Activated naive CD4-positive, alpha-beta T cell treated with anti-CD3 and anti-CD28 coated beads for 36 hours (primary cell): ENCODE results near the gene MEF2B. TPM values are rescaled to one million over a fixed set of nuclear protein-coding genes. Genes with fewer than 3 reads are reported as not detected.
"Not testable (repeated sequence)": the region's sequence is repeated elsewhere in the genome, so short reads cannot be mapped to it uniquely, and the experiment has no call there.

Source experiments
- CTCF ChIA-PET: fragments of 350-600 bp; sonication (Branson Sonifier 250); formaldehyde crosslinking; loops from one replicate; lab custom pipeline; 2021; ENCODE audit warnings: antibody characterized with exemption; lab: Charles Lee
- DNase-seq: peaks from one replicate; pipeline ENCODE4 v3.0.0-alpha.2; 2020
- H3K27ac Mint-ChIP-seq: one replicate; pipeline ENCODE4 v1.8.0; 2021; ENCODE audit warnings: mild to moderate bottlenecking, mixed read lengths
- H3K27me3 Mint-ChIP-seq: one replicate; pipeline ENCODE4 v1.8.0; 2021; ENCODE audit warnings: low read depth, mixed read lengths
- H3K36me3 Mint-ChIP-seq: one replicate; pipeline ENCODE4 v1.8.0; 2021; ENCODE audit warnings: low read depth, mixed read lengths
- H3K4me1 Mint-ChIP-seq: one replicate; pipeline ENCODE4 v1.8.0; 2021; ENCODE audit warnings: low read depth, mixed read lengths
- H3K4me3 Mint-ChIP-seq: one replicate; pipeline ENCODE4 v1.8.0; 2021; ENCODE audit warnings: mild to moderate bottlenecking, moderate library complexity, mixed read lengths
- H3K9me3 Mint-ChIP-seq: one replicate; pipeline ENCODE4 v1.8.0; 2021; ENCODE audit warnings: mixed read lengths
- intact Hi-C: fragments of 100-400 bp; cut with micrococcal nuclease; formaldehyde crosslinking; loops from one replicate; pipeline ENCODE4 v1.15.1; 2023
- total RNA-seq, 2 experiments: library from RNA; stranded (reverse); gene quantifications; one replicate each; pipeline ENCODE4 v1.2.3, GENCODE V29; 2021

Gene MEF2B
- total RNA-seq, 2 experiments from 2014 or later: 3.1 to 4.6 TPM

- DNase-seq: no peak
- H3K27ac Mint-ChIP-seq: no peak overlapping the region
- H3K9me3 Mint-ChIP-seq: no peaks in the 10 kb centered on the region
- no peaks in the 10 kb centered on the region for H3K36me3 Mint-ChIP-seq
- CTCF ChIA-PET: interaction anchor here (1.2 to 3.3 kb wide), 6 partner anchors 9 to 95 kb away, joined by 3 to 27 read pairs (median 6); no protein-coding TSS in a partner anchor
- intact Hi-C loops: loop anchor here (2.0 kb wide), 2 partner anchors 213 to 495 kb away; partner anchors contain the start of gene GMIP
- H3K4me3 Mint-ChIP-seq: no peak overlapping the region
- no peaks in the 10 kb centered on the region for H3K4me1 Mint-ChIP-seq
- no peaks in the 10 kb centered on the region for H3K27me3 Mint-ChIP-seq
Observed at GRCh38 chr19:19147344-19147743, 22.7 kb downstream of the MEF2B start.

DNA sequence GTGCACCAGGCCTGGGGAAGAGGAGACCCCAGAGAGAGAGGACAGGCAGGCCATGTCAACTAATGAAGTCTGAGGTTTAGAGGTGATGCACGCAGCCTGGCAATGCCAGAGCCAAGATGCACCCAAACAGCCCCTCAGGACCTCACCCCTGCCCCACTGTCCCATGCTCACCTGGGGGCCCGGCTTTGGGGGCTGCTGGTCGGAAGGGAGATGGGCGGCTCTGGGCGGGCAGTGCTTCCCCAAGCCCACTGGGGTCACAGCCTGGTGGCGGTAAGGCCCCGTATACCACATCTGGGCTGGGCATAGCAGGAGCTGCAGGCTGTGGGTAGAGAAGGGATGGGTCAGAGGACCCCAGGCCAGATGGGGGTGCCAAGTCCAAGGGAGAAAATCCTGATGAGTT, 23.2 kb downstream of the MEF2B start:
- Mint-ChIP-seq H3K36me3 (no peaks in the 10 kb centered on the region), H3K4me3 (no peak overlapping the region), H3K9me3 (no peaks in the 10 kb centered on the region), H3K4me1 (no peaks in the 10 kb centered on the region), H3K27me3 (no peaks in the 10 kb centered on the region), H3K27ac (no peak overlapping the region)
- intact Hi-C loops: loop anchor here (1.0 to 2.0 kb wide), 5 partner anchors 28 to 496 kb away; partner anchors contain the start of gene GMIP
- CTCF ChIA-PET: interaction anchor here (0.5 to 3.3 kb wide), 7 partner anchors 10 to 215 kb away, joined by 4 to 27 read pairs (median 7); no protein-coding TSS in a partner anchor
- no peak for DNase-seq

- Mint-ChIP-seq H3K9me3 (no peaks in the 10 kb centered on the region), H3K36me3 (no peaks in the 10 kb centered on the region), H3K4me1 (no peaks in the 10 kb centered on the region), H3K27me3 (no peaks in the 10 kb centered on the region), H3K27ac (no peak overlapping the region), H3K4me3 (no peak overlapping the region)
- intact Hi-C loops: loop anchor here (1.0 to 2.0 kb wide), 5 partner anchors 29 to 497 kb away; partner anchors contain the start of gene GMIP
- DNase-seq: peak; percentile 92
- CTCF ChIA-PET: interaction anchor here (0.5 to 3.3 kb wide), 19 partner anchors 8 to 366 kb away, joined by 3 to 27 read pairs (median 4); no protein-coding TSS in a partner anchor
Observed at GRCh38 chr19:19145684-19146608, 24.1 kb downstream of the MEF2B start.

DNA sequence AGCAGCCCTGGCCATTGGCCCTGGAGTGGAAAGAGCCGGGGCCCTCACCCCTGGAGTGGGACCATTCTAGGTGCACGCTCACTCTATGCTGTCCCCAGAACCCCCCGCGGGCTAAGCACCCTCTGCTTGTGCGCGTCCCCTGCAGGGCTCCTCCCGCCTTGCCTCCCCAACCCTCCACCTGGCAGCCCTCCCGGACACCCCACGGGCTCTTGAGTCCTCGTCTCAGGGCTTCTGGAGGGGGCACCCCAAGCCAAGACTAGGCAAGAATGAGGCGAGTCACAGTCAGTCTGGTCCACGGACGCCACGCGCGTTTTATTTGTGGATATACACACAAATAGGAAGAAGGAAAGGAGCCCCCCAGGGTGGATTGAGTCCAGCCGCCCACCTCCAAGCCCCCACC, 24.8 kb downstream of the MEF2B start:
- no peak overlapping the region for H3K4me3 Mint-ChIP-seq
- H3K27me3 Mint-ChIP-seq: no peaks in the 10 kb centered on the region
- H3K9me3 Mint-ChIP-seq: no peaks in the 10 kb centered on the region
- DNase-seq: no peak
- H3K36me3 Mint-ChIP-seq: no peaks in the 10 kb centered on the region
- H3K27ac Mint-ChIP-seq: no peak overlapping the region
- H3K4me1 Mint-ChIP-seq: no peaks in the 10 kb centered on the region
- intact Hi-C loops: no loop called here
- CTCF ChIA-PET: interaction anchor here (0.6 to 3.3 kb wide), 16 partner anchors 9 to 366 kb away, joined by 3 to 27 read pairs (median 4); no protein-coding TSS in a partner anchor

DNA sequence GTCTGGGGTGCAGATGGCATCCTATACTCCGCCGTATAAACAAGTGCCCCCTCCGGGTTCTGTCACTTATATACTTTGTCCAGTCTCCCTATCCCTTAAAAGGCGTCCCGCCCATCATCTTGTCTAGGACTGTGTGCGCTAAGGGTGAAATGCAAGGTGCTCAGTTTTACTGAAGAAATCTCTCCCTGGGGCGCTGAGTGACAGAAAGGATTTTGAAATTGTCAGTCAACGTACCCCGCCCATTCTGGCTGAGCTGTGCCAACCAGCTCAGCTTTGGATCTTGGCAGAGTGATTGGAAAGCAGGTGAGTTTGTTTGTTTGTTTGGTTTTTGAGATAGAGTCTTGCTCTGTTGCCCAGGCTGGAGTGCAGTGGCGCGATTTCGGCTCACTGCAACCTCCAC, 27.7 kb downstream of the MEF2B start:
- CTCF ChIA-PET: interaction anchor here (0.6 to 2.6 kb wide), 4 partner anchors 10 to 33 kb away, joined by 3 to 8 read pairs (median 3); no protein-coding TSS in a partner anchor
- DNase-seq: no peak

GRCh38 chr19:19140476-19140875, 29.6 kb downstream of the MEF2B start:
- no peaks in the 10 kb centered on the region for H3K9me3 Mint-ChIP-seq
- no peak for DNase-seq
- H3K27me3 Mint-ChIP-seq: no peaks in the 10 kb centered on the region
- intact Hi-C loops: no loop called here
- no peak overlapping the region for H3K27ac Mint-ChIP-seq
- H3K4me3 Mint-ChIP-seq: no peak overlapping the region
- H3K36me3 Mint-ChIP-seq: no peaks in the 10 kb centered on the region
- CTCF ChIA-PET: interaction anchor here (0.9 to 2.6 kb wide), 4 partner anchors 30 to 695 kb away, joined by 3 to 9 read pairs (median 6); no protein-coding TSS in a partner anchor
- H3K4me1 Mint-ChIP-seq: peaks cover 23% of the 10 kb centered on the region

More for the DNA sequence above, 27.7 kb downstream of the MEF2B start:
- Mint-ChIP-seq H3K4me1 (peaks cover 17% of the 10 kb centered on the region), H3K4me3 (no peak overlapping the region), H3K36me3 (no peaks in the 10 kb centered on the region), H3K27ac (no peak overlapping the region), H3K9me3 (no peaks in the 10 kb centered on the region), H3K27me3 (no peaks in the 10 kb centered on the region)
- intact Hi-C loops: no loop called here

DNA sequence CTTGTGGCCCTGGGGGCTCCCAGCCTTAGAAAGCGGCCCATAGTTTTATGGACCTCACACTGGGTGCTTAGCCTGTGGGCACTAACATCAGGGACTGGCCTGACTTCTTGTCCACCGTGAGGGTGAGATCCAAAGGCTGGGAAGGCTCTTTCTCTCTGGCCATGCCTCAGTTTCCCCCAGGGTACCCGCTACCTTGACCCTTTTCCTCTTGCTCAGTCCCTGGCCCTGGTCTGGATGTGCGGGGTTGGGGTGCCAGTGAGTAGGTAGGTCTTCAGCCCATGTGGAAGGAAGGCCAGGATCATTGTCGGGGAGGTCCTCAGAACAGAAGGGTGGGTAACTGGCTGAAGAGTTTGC, 30.2 kb downstream of the MEF2B start:
- H3K4me3 Mint-ChIP-seq: no peak overlapping the region
- H3K27me3 Mint-ChIP-seq: no peaks in the 10 kb centered on the region
- H3K4me1 Mint-ChIP-seq: peaks cover 27% of the 10 kb centered on the region
- H3K27ac Mint-ChIP-seq: no peak overlapping the region
- CTCF ChIA-PET: interaction anchor here (0.6 to 2.6 kb wide), 5 partner anchors 27 to 689 kb away, joined by 3 to 9 read pairs (median 4); no protein-coding TSS in a partner anchor
- no peaks in the 10 kb centered on the region for H3K36me3 Mint-ChIP-seq
- H3K9me3 Mint-ChIP-seq: no peaks in the 10 kb centered on the region
- no peak for DNase-seq
- intact Hi-C loops: loop anchor here (1.0 to 5.0 kb wide), 4 partner anchors 77 to 225 kb away; partner anchors contain the start of genes ARMC6, SLC25A42 and SUGP2

DNA sequence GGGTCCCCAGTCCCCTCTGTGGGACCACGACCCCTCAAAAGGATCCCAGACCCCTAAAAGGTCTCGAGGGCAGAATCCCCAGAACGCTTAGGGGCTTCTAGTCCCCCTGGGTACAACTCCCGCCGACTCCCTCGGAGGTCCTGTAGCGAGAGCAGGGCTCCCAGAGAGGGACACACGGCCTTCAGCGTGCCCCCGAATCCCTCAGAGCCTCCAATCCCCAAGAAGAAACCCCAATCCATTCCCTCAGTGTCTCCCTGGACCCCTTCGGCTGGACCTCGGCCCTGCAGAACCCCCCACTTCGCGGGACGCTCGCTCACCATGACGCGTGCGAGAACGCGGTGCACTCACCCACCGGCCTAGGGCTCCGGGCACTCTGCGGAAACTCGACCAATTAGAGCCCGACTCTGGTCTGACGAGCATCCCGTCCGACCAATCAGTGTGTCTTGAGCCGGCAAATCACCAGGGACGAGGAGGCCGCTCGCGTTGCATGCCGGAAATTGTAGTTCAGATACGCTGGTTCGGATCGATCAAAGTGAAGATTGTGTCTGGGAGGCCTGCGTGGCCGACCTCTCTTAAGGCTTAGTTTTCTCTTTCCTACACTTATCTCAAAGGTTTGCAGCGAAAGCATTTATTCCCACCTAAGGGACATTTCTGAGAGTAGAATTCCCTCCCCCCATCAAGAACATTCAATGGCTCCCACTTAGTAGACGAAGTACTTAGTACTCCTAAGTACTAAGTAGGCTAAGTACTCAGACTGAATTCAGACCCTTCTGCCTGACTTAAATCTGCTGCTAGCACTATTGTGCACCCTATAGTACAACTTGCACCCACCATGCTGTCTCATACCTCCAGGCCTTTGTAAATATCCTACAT, 31.7 kb downstream of the MEF2B start, which contains the start of gene TMEM161A:
Gene TMEM161A (minus strand): TSS at position 370 of the 873 bp plus-strand sequence. CDS start 50 bp downstream, at position 320.
- CTCF ChIA-PET: interaction anchor here (0.6 to 0.8 kb wide), 4 partner anchors 55 to 550 kb away, joined by 3 to 5 read pairs (median 4); partner anchors contain the start of gene REX1BD
- peaks cover 1% of the 10 kb centered on the region for H3K36me3 Mint-ChIP-seq
- DNase-seq: peak; percentile 98
- no peaks in the 10 kb centered on the region for H3K9me3 Mint-ChIP-seq
- peak within 1 kb of the TSS; percentile 61 for H3K27ac Mint-ChIP-seq
- H3K4me1 Mint-ChIP-seq: peaks cover 27% of the 10 kb centered on the region
- intact Hi-C loops: loop anchor here (1.0 to 5.0 kb wide), 6 partner anchors 54 to 226 kb away; partner anchors contain the start of genes ARMC6, BORCS8, COPE and DDX49
- H3K4me3 Mint-ChIP-seq: peak within 1 kb of the TSS; percentile 94
- no peaks in the 10 kb centered on the region for H3K27me3 Mint-ChIP-seq

- Mint-ChIP-seq H3K27me3 (no peaks in the 10 kb centered on the region), H3K9me3 (peaks cover 2% of the 10 kb centered on the region), H3K27ac (peak overlapping the region; percentile 61), H3K36me3 (peaks cover 8% of the 10 kb centered on the region), H3K4me1 (peaks cover 27% of the 10 kb centered on the region), H3K4me3 (peak overlapping the region; percentile 94)
- CTCF ChIA-PET: no interaction called here
- DNase-seq: no peak
- intact Hi-C loops: loop anchor here (1.0 to 5.0 kb wide), 6 partner anchors 55 to 227 kb away; partner anchors contain the start of genes ARMC6, BORCS8, COPE and DDX49
Observed at GRCh38 chr19:19137556-19138108, 32.4 kb downstream of the MEF2B start.

- H3K9me3 Mint-ChIP-seq, H3K27me3 Mint-ChIP-seq, H3K27ac Mint-ChIP-seq, H3K4me3 Mint-ChIP-seq, DNase-seq: not testable (repeated sequence)
- CTCF ChIA-PET: interaction anchor here (0.6 to 1.8 kb wide), 2 partner anchors 11 to 531 kb away, joined by 3 to 7 read pairs; no protein-coding TSS in a partner anchor
- peaks cover 27% of the 10 kb centered on the region for H3K4me1 Mint-ChIP-seq
- peaks cover 18% of the 10 kb centered on the region for H3K36me3 Mint-ChIP-seq
- intact Hi-C loops: loop anchor here (5.0 kb wide), 1 partner anchor 103 kb away; the partner anchor contains the start of genes ARMC6 and SUGP2
Observed at GRCh38 chr19:19135713-19136112, 34.4 kb downstream of the MEF2B start.
